ENCODE measurements around the gene SLIT3.

The SLIT3 gene

GRCh38 chr5:168867241-168867640 lies 433.7 kb downstream of the SLIT3 start:
- no peak for TF ChIP-seq CTCF (IDR thresholded peaks at IDR 0.05; ENCODE audit: low read depth, low read length, poor library complexity, severe bottlenecking)
- no peak for TF ChIP-seq EZH2phosphoT487 (IDR thresholded peaks at IDR 0.05; ENCODE audit: borderline replicate concordance, low read length)
- Histone ChIP-seq H3K27ac (ENCODE audit: low read depth, low read length) (no peak overlapping the region), H3F3A (ENCODE audit: control insufficient read depth, insufficient read depth) (no peaks in the 10 kb centered on the region), H3K9me3 (ENCODE audit: control insufficient read depth, insufficient read depth, low read length) (no peaks in the 10 kb centered on the region), H4K20me1 (ENCODE audit: control insufficient read depth, insufficient read depth, low read depth, low read length) (no peaks in the 10 kb centered on the region), H3K4me1 (ENCODE audit: control insufficient read depth, low read length) (no peaks in the 10 kb centered on the region), H3K27me3 (ENCODE audit: control insufficient read depth, low read length) (peaks cover 23% of the 10 kb centered on the region), H3K79me2 (ENCODE audit: control insufficient read depth, low read length) (no peaks in the 10 kb centered on the region), H3K4me3 (ENCODE audit: low read length) (no peak overlapping the region), H3K9me2 (replicated peaks; ENCODE audit: control insufficient read depth, low read length) (no peaks in the 10 kb centered on the region), H3K4me2 (ENCODE audit: low read length) (no peak overlapping the region), H3K36me3 (ENCODE audit: control insufficient read depth, low read length) (no peaks in the 10 kb centered on the region)

GRCh38 chr5:168865968-168866367 lies 435.0 kb downstream of the SLIT3 start:
- Histone ChIP-seq H3K79me2 (ENCODE audit: control insufficient read depth, low read length) (no peaks in the 10 kb centered on the region), H3K4me3 (ENCODE audit: low read length) (no peak overlapping the region), H3K27me3 (ENCODE audit: control insufficient read depth, low read length) (peaks cover 15% of the 10 kb centered on the region), H3F3A (ENCODE audit: control insufficient read depth, insufficient read depth) (no peaks in the 10 kb centered on the region), H3K9me2 (replicated peaks; ENCODE audit: control insufficient read depth, low read length) (no peaks in the 10 kb centered on the region), H3K4me1 (ENCODE audit: control insufficient read depth, low read length) (no peaks in the 10 kb centered on the region), H3K9me3 (ENCODE audit: control insufficient read depth, insufficient read depth, low read length) (no peaks in the 10 kb centered on the region), H4K20me1 (ENCODE audit: control insufficient read depth, insufficient read depth, low read depth, low read length) (no peaks in the 10 kb centered on the region), H3K36me3 (ENCODE audit: control insufficient read depth, low read length) (no peaks in the 10 kb centered on the region), H3K4me2 (ENCODE audit: low read length) (no peak overlapping the region), H3K27ac (ENCODE audit: low read depth, low read length) (no peak overlapping the region)
- TF ChIP-seq CTCF (IDR thresholded peaks at IDR 0.05; ENCODE audit: low read depth, low read length, poor library complexity, severe bottlenecking) (no peak), EZH2phosphoT487 (IDR thresholded peaks at IDR 0.05; ENCODE audit: borderline replicate concordance, low read length) (no peak)

- TF ChIP-seq CTCF (IDR thresholded peaks at IDR 0.05; ENCODE audit: low read depth, low read length, poor library complexity, severe bottlenecking) (no peak), EZH2phosphoT487 (IDR thresholded peaks at IDR 0.05; ENCODE audit: borderline replicate concordance, low read length) (no peak)
- no peak overlapping the region for H3K27ac ChIP-seq (ENCODE audit: low read depth, low read length)
- H3K9me3 ChIP-seq (ENCODE audit: control insufficient read depth, insufficient read depth, low read length): no peaks in the 10 kb centered on the region
- no peak overlapping the region for H3K4me3 ChIP-seq (ENCODE audit: low read length)
- H3K9me2 ChIP-seq (replicated peaks; ENCODE audit: control insufficient read depth, low read length): no peaks in the 10 kb centered on the region
- no peaks in the 10 kb centered on the region for H3K79me2 ChIP-seq (ENCODE audit: control insufficient read depth, low read length)
- no peak overlapping the region for H3K4me2 ChIP-seq (ENCODE audit: low read length)
- no peaks in the 10 kb centered on the region for H3F3A ChIP-seq (ENCODE audit: control insufficient read depth, insufficient read depth)
- H4K20me1 ChIP-seq (ENCODE audit: control insufficient read depth, insufficient read depth, low read depth, low read length): no peaks in the 10 kb centered on the region
- no peaks in the 10 kb centered on the region for H3K36me3 ChIP-seq (ENCODE audit: control insufficient read depth, low read length)
- H3K4me1 ChIP-seq (ENCODE audit: control insufficient read depth, low read length): no peaks in the 10 kb centered on the region
- peaks cover 3% of the 10 kb centered on the region for H3K27me3 ChIP-seq (ENCODE audit: control insufficient read depth, low read length)
Measured at GRCh38 chr5:168863021-168863420, 437.9 kb downstream of the SLIT3 start.

GRCh38 chr5:168860503-168860902 lies 440.4 kb downstream of the SLIT3 start:
- no peaks in the 10 kb centered on the region for H3K4me1 ChIP-seq (ENCODE audit: control insufficient read depth, low read length)
- no peaks in the 10 kb centered on the region for H4K20me1 ChIP-seq (ENCODE audit: control insufficient read depth, insufficient read depth, low read depth, low read length)
- no peaks in the 10 kb centered on the region for H3K9me2 ChIP-seq (replicated peaks; ENCODE audit: control insufficient read depth, low read length)
- TF ChIP-seq CTCF (IDR thresholded peaks at IDR 0.05; ENCODE audit: low read depth, low read length, poor library complexity, severe bottlenecking) (no peak), EZH2phosphoT487 (IDR thresholded peaks at IDR 0.05; ENCODE audit: borderline replicate concordance, low read length) (no peak)
- peaks cover 3% of the 10 kb centered on the region; the same call in 1 of the 2 replicates for H3K27me3 ChIP-seq (ENCODE audit: control insufficient read depth, low read length)
- H3K9me3 ChIP-seq (ENCODE audit: control insufficient read depth, insufficient read depth, low read length): no peaks in the 10 kb centered on the region
- H3K27ac ChIP-seq (ENCODE audit: low read depth, low read length): no peak overlapping the region
- no peaks in the 10 kb centered on the region for H3F3A ChIP-seq (ENCODE audit: control insufficient read depth, insufficient read depth)
- no peak overlapping the region for H3K4me2 ChIP-seq (ENCODE audit: low read length)
- no peaks in the 10 kb centered on the region for H3K36me3 ChIP-seq (ENCODE audit: control insufficient read depth, low read length)
- H3K4me3 ChIP-seq (ENCODE audit: low read length): no peak overlapping the region
- no peaks in the 10 kb centered on the region for H3K79me2 ChIP-seq (ENCODE audit: control insufficient read depth, low read length)

Data from DOHH2 (cell line).